Immature natural killer cell (primary cell): ENCODE measurements around the gene CHEK2. TPM values are rescaled to one million over a fixed set of nuclear protein-coding genes. Genes with fewer than 3 reads are reported as not detected.
"Not testable (repeated sequence)": the region's sequence is repeated elsewhere in the genome, so short reads cannot be mapped to it uniquely, and the experiment has no call there.

Experiments
- DNase-seq, 3 donors: peaks; one replicate each; pipeline ENCODE4 v3.0.0; 2022; ENCODE audit warnings: mixed read lengths in 1 of 3
- H3K27ac Mint-ChIP-seq, 6 donors: one replicate each; pipeline ENCODE4 v1.8.0; 2020; ENCODE audit warnings: mixed read lengths in 6 of 6, mild to moderate bottlenecking in 5 of 6, inconsistent platforms in 4 of 6, moderate library complexity in 3 of 6
- H3K27me3 Mint-ChIP-seq, 3 donors: one replicate each; pipeline ENCODE4 v1.8.0; 2020 to 2021; ENCODE audit warnings: low read depth in 3 of 3, mild to moderate bottlenecking in 3 of 3, mixed read lengths in 3 of 3, moderate library complexity in 3 of 3, inconsistent platforms in 1 of 3
- H3K36me3 Mint-ChIP-seq, 3 donors: one replicate each; pipeline ENCODE4 v1.8.0; 2020; ENCODE audit warnings: mixed read lengths in 3 of 3, inconsistent platforms in 2 of 3, mild to moderate bottlenecking in 2 of 3
- H3K4me1 Mint-ChIP-seq, 2 donors: one replicate each; pipeline ENCODE4 v1.8.0; 2020; ENCODE audit warnings: inconsistent platforms in 2 of 2, mild to moderate bottlenecking in 2 of 2, mixed read lengths in 2 of 2, moderate library complexity in 1 of 2
- H3K4me3 Mint-ChIP-seq, 5 donors: one replicate each; pipeline ENCODE4 v1.8.0; 2020; ENCODE audit warnings: mild to moderate bottlenecking in 5 of 5, mixed read lengths in 5 of 5, inconsistent platforms in 3 of 5, moderate library complexity in 3 of 5
- H3K9me3 Mint-ChIP-seq, 6 donors: one replicate each; pipeline ENCODE4 v1.8.0; 2020; ENCODE audit warnings: mild to moderate bottlenecking in 6 of 6, mixed read lengths in 6 of 6, inconsistent platforms in 4 of 6, moderate library complexity in 3 of 6
- polyA plus RNA-seq, 3 donors: library from polyadenylated mRNA; unstranded; fragments of 300-500 nt; fragmentation: Illumina TruSeq; gene quantifications; one replicate each; pipeline ENCODE4 v1.2.3, GENCODE V29; 2021

CHEK2 gene
- polyA plus RNA-seq, 3 donors from 2014 or later = 6.2 to 10.6 (median 9.6) TPM

DNA sequence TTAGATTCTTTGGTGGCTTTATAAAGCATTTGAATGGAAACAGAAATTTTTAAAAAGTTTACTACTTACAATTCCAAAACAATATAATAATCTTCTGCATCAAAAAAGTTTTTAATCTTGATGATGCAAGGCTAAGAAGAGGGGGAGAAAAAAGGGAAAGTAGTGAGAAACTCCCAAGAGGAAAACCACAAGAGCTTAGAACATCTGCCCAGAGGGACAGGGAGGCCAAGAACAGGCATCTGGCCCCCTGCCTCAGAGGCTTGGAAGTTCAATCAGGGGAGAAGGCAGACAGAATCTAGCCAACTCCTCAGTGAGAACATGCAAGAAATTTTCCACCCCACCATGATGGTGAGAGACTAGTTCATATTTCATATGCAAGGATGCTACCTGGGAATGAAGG is 38.2 kb downstream of the CHEK2 start:
- no peak overlapping the region for H3K4me3 Mint-ChIP-seq

DNA sequence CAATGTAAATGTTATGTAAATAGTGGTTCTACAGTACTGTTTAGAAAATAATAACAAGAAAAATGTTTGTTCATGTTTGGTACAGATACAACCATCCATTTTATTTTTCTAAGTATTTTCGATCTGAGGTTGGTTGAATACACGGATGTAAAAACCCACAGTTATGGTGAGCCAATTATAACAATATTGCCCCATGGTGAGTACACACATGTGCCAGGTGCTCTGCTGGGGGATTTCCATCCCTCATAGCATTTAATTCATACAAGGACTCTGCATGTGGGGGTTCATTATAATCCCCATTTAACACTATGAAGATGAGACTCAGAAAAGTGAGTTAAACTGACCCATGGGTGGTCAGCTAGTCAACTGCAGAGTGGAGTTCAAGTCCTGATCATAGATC is 38.7 kb downstream of the CHEK2 start:
- Mint-ChIP-seq H3K27me3 (peaks cover 0 to 1% (median 0%) of the 10 kb centered on the region in 3 donors), H3K9me3 (no peaks in the 10 kb centered on the region), H3K27ac (no peak overlapping the region), H3K4me1 (no peaks in the 10 kb centered on the region), H3K4me3 (no peak overlapping the region), H3K36me3 (peaks cover 15 to 33% (median 17%) of the 10 kb centered on the region in 3 donors)
- no peak for DNase-seq

More for the DNA sequence above, 38.2 kb downstream of the CHEK2 start:
- Mint-ChIP-seq H3K27me3 (peaks cover 0 to 1% (median 0%) of the 10 kb centered on the region in 3 donors), H3K9me3 (no peaks in the 10 kb centered on the region), H3K36me3 (peaks cover 15 to 35% (median 17%) of the 10 kb centered on the region in 3 donors), H3K27ac (no peak overlapping the region), H3K4me1 (no peaks in the 10 kb centered on the region)
- DNase-seq = no peak

GRCh38 chr22:28693041-28693760 is 48.4 kb downstream of the CHEK2 start:
- peaks cover 22 to 59% (median 46%) of the 10 kb centered on the region in 3 donors for H3K36me3 Mint-ChIP-seq
- not testable (repeated sequence) for H3K9me3 Mint-ChIP-seq, H3K4me1 Mint-ChIP-seq, H3K27me3 Mint-ChIP-seq, H3K4me3 Mint-ChIP-seq, H3K27ac Mint-ChIP-seq, DNase-seq

GRCh38 chr22:28689796-28690195 is 51.8 kb downstream of the CHEK2 start:
- DNase-seq, H3K27me3 Mint-ChIP-seq, H3K4me1 Mint-ChIP-seq, H3K4me3 Mint-ChIP-seq, H3K9me3 Mint-ChIP-seq, H3K27ac Mint-ChIP-seq: not testable (repeated sequence)
- peaks cover 26 to 66% (median 41%) of the 10 kb centered on the region in 3 donors for H3K36me3 Mint-ChIP-seq

DNA sequence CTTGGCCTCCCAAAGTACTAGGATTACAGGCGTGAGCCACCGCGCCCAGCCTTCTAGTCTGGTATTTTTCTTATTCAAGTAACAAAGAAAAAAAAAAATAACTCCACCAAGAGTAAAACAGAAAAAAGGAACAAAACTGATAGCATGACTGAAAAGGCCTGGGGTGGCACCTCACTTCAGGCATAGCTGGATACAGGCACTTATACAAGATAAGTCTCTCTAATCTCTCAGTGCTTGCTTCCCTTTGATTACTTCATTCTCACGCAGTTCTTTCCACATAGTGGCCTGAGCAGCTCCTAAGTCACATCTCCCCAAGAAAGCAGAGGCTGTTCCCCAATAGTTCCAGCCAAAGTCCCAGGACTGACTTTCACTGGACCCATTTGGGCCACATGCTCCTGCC is 58.7 kb downstream of the CHEK2 start:
- H3K4me1 Mint-ChIP-seq, H3K4me3 Mint-ChIP-seq, H3K27ac Mint-ChIP-seq, H3K9me3 Mint-ChIP-seq, DNase-seq: not testable (repeated sequence)
- H3K27me3 Mint-ChIP-seq = peaks cover 13 to 33% (median 18%) of the 10 kb centered on the region in 3 donors
- H3K36me3 Mint-ChIP-seq = peaks cover 7 to 25% (median 7%) of the 10 kb centered on the region in 3 donors

DNA sequence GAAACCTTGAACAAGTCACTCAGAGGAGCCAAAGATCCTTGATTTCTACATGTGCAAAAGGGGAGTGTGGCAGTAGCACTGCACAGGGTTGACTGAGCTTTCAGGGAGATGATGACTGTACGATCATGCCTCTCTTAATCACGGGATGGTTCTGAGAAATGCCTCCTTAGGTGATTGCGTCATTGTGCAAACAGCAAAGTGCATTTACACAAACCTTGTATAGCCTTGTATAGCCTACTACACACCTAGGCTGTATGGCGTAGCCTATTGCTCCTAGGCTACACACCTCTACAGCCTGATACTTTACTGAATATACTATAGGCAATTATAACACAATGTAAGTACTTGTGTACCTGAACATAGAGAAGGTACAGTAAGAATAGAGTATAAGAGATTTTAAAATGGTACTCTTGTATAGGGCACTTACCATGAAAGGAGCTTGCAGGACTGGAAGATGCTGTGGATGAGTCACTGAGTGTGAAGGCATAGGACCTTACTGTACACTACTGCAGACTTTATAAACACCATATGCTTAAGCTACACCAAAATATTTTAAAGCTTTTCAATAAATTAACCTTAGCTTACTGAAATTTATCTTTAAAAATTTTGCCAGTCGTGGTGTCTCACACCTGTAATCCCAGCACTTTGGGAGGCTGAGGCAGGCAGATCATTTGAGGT is 60.7 kb downstream of the CHEK2 start:
- not testable (repeated sequence) for H3K27ac Mint-ChIP-seq, H3K9me3 Mint-ChIP-seq, H3K4me1 Mint-ChIP-seq, DNase-seq, H3K36me3 Mint-ChIP-seq
- Mint-ChIP-seq H3K4me3 (peak overlapping the region in 4 of 5 donors; percentile 54 to 89 (median 86)), H3K27me3 (peaks cover 11 to 34% (median 18%) of the 10 kb centered on the region in 3 donors)

- H3K4me1 Mint-ChIP-seq = peaks cover 12 to 14% of the 10 kb centered on the region in 2 donors
- not testable (repeated sequence) for H3K36me3 Mint-ChIP-seq, H3K27ac Mint-ChIP-seq, H3K9me3 Mint-ChIP-seq
- peak within 1 kb of the TSS; percentile 83 to 90 (median 89) for H3K4me3 Mint-ChIP-seq
- H3K27me3 Mint-ChIP-seq = peaks cover 17 to 44% (median 19%) of the 10 kb centered on the region in 3 donors
- peak; percentile 42 to 56 (median 45) for DNase-seq
Observed at GRCh38 chr22:28679611-28680287, 61.9 kb downstream of the CHEK2 start, which contains the start of gene TTC28. TSS of gene TTC28 (minus strand) at chr22:28679840. CDS start at chr22:28679723, 117 bp downstream.

DNA sequence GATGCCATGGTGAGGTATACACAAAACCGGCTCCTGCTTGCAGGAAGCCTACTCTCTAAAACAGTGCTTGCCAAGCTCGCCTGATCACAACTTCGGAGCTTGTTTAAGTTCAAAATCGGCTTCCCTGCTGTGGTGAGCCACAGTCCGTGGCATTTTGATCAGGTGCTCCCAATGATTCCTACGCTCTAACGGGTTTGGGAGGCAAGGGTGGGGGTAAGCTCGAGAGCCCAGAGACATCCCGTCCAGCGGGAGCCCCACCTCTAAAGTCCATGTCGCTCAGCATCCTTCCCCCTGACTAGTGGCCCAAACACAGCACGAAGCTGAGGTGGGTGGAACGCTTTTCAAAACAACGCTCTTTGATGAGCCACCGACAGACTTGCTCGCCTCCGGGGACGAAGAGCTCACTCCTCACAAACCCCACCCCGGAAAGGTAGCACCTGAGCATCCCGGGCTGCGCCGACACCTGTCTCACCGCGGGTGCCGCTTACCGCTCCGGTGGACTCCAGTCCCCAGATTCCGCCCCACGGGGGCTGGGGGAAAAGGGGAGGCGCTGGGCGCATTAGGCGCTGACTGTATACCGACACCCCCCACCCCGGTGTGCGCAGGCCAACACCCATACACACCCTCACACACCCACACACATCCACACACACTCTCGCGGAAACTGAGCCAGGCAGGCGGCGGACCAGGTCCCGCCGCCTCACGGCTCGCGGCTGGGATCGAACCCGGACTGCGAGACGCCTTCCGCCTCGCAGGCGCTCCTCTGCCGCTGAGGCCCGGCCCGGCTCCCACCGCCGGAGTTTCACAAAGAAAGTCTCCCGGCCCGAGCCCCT is 62.6 kb downstream of the CHEK2 start:
- Mint-ChIP-seq H3K4me3 (peak overlapping the region; percentile 68 to 80 (median 73)), H3K27me3 (peaks cover 24 to 50% (median 26%) of the 10 kb centered on the region in 3 donors)
- not testable (repeated sequence) for H3K27ac Mint-ChIP-seq

DNA sequence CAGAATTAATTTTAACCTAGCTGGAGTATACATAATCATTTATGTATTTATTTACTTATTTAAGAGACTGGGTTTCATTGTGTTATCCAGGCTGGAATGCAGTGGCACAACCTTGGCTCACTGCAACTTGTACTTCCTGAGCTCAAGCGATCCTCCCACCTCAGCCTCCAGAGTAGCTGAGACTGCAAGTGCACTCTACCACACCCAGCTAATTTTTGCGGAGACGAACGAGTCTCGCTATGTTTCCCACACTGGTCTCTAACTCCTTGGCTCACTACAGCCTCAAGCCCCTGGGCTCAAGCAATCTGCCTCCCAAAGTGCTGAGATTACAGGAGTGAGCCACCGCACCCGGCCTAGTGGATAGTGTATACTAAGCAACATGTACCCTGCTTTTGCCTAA is 63.5 kb downstream of the CHEK2 start:
- peaks cover 24 to 30% of the 10 kb centered on the region in 2 donors for H3K4me1 Mint-ChIP-seq
- not testable (repeated sequence) for DNase-seq, H3K36me3 Mint-ChIP-seq, H3K9me3 Mint-ChIP-seq, H3K27ac Mint-ChIP-seq
- H3K27me3 Mint-ChIP-seq = peaks cover 30 to 55% (median 35%) of the 10 kb centered on the region in 3 donors
- peak overlapping the region in 4 of 5 donors; percentile 27 to 73 (median 60) for H3K4me3 Mint-ChIP-seq

More for the DNA sequence above, 62.6 kb downstream of the CHEK2 start:
- H3K4me1 Mint-ChIP-seq = peaks cover 18 to 21% of the 10 kb centered on the region in 2 donors
- not testable (repeated sequence) for H3K9me3 Mint-ChIP-seq, H3K36me3 Mint-ChIP-seq, DNase-seq

- Mint-ChIP-seq H3K27me3 (peaks cover 32 to 54% (median 38%) of the 10 kb centered on the region in 3 donors), H3K9me3 (peaks cover 4 to 13% (median 5%) of the 10 kb centered on the region in 6 donors), H3K36me3 (peaks cover 0 to 4% (median 4%) of the 10 kb centered on the region in 3 donors), H3K27ac (peak overlapping the region; percentile 59 to 98 (median 94)), H3K4me3 (peak overlapping the region; percentile 72 to 93 (median 75)), H3K4me1 (peaks cover 23 to 35% of the 10 kb centered on the region in 2 donors)
- peak; percentile 60 to 72 (median 68) for DNase-seq
Observed at GRCh38 chr22:28674121-28674563, 67.5 kb downstream of the CHEK2 start.

GRCh38 chr22:28670756-28671155 is 70.9 kb downstream of the CHEK2 start:
- peaks cover 17 to 29% of the 10 kb centered on the region in 2 donors for H3K4me1 Mint-ChIP-seq
- H3K9me3 Mint-ChIP-seq = peaks cover 4 to 13% (median 5%) of the 10 kb centered on the region in 6 donors
- H3K4me3 Mint-ChIP-seq = no peak overlapping the region
- DNase-seq = no peak
- H3K36me3 Mint-ChIP-seq = peaks cover 0 to 4% (median 4%) of the 10 kb centered on the region in 3 donors
- peaks cover 27 to 39% (median 32%) of the 10 kb centered on the region in 3 donors for H3K27me3 Mint-ChIP-seq
- H3K27ac Mint-ChIP-seq = no peak overlapping the region

- Mint-ChIP-seq H3K36me3 (peaks cover 0 to 4% (median 4%) of the 10 kb centered on the region in 3 donors), H3K9me3 (peaks cover 4 to 13% (median 5%) of the 10 kb centered on the region in 6 donors)
- DNase-seq = no peak
Observed at GRCh38 chr22:28670161-28670560, 71.5 kb downstream of the CHEK2 start.

GRCh38 chr22:28669387-28669786 is 72.2 kb downstream of the CHEK2 start:
- Mint-ChIP-seq H3K27ac (no peak overlapping the region), H3K4me3 (no peak overlapping the region), H3K27me3 (peaks cover 18 to 25% (median 19%) of the 10 kb centered on the region in 3 donors), H3K4me1 (peaks cover 12 to 19% of the 10 kb centered on the region in 2 donors), H3K36me3 (peaks cover 0 to 4% (median 4%) of the 10 kb centered on the region in 3 donors), H3K9me3 (peaks cover 4 to 13% (median 5%) of the 10 kb centered on the region in 6 donors)
- DNase-seq = no peak

More at GRCh38 chr22:28670161-28670560, 71.5 kb downstream of the CHEK2 start:
- Mint-ChIP-seq H3K4me3 (no peak overlapping the region), H3K4me1 (peaks cover 17 to 27% of the 10 kb centered on the region in 2 donors), H3K27ac (no peak overlapping the region), H3K27me3 (peaks cover 23 to 33% (median 26%) of the 10 kb centered on the region in 3 donors)
